ENCODE data around the gene KIF4A. TPM values are rescaled to one million over a fixed set of nuclear protein-coding genes. Genes with fewer than 3 reads are reported as not detected.

The KIF4A gene
- total and polyA plus RNA-seq, 9 of the 15 experiments (the other 6 are each of a cell fraction or from before 2014, with no cell fraction given), result 13.0 to 42.7 (median 35.9) TPM

DNA sequence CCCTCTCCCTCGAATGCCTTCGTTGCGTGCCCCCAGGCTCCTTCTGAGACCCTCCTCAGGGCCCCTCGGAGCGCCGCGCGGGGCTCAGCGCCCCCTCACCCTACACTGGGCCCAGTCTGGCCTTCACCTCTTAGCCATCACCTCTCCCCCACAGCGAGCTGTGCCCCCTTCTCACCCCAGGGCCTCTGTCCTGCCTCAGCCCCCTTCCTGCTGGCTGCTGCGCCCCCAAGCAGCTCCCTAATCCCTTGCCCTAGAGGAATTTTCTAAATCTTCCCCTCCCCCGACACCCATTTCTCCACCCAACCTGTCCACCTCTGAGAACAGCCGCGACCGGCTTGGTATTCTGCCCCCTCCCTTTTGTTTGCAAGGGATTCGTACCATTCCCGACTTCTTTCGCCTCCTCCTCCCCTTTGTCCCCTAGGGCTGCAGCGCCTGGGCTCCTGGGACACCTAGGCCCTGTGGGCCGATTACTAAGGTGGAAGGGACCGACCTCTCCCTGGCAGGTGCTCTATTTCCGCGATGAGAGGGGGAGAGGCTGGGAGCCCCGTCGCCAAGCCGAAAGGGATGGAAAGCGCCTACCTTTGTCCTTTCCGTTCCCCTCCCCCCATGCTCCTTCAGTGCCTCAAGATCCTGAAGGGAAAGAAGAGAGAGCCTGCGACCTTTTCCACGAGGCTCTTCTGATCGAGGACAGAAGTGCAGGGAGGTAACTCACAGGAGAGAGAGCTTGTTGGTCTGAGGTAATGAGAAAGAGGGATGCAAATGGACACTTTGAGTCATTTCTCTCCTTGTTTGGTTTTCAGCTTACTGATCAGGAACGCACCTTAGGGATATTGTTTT is 165.7 kb downstream of the KIF4A start:
- Histone ChIP-seq H3K36me3 (ENCODE audit: control insufficient read depth, insufficient read depth, low read length) (no peaks in the 10 kb centered on the region), H3K9me1 (ENCODE audit: control insufficient read depth, insufficient read depth, low read length) (no peaks in the 10 kb centered on the region), H3K27me3 (ENCODE audit: control insufficient read depth in 2 of 2, insufficient read depth in 2 of 2, low read length in 2 of 2) (peaks cover 0 to 9% of the 10 kb centered on the region in 2 experiments; a peak in 1 of 5 replicates), H3K9ac (ENCODE audit: insufficient read depth in 1 of 2, low read depth in 2 of 2, low read length in 2 of 2) (peak overlapping the region; percentile 57 to 86), H3K9me3 (replicated peaks; ENCODE audit: control insufficient read depth, insufficient read depth, low read depth, low read length) (no peaks in the 10 kb centered on the region), H3K4me2 (ENCODE audit: insufficient read depth, low read length) (peak overlapping the region; percentile 70), H3K79me2 (ENCODE audit: control insufficient read depth, insufficient read depth, low read length) (peaks cover 3% of the 10 kb centered on the region; the same call in 2 of the 3 replicates), H3K27ac (ENCODE audit: extremely low read depth, low read depth, low read length) (peak overlapping the region; percentile 62), H2AFZ (ENCODE audit: low read depth, low read length) (peak overlapping the region; percentile 66), H3K4me1 (replicated peaks in 1 of 2; ENCODE audit: control insufficient read depth in 2 of 2, insufficient read depth in 2 of 2, low read length in 2 of 2) (peaks cover 0 to 23% of the 10 kb centered on the region in 2 experiments; a peak in 4 of 5 replicates), H4K20me1 (replicated peaks; ENCODE audit: control insufficient read depth, insufficient read depth, low read length) (0 out of 2 replicates have a peak, but pooled peaks cover 9% of the 10 kb centered on the region), H3K4me3 (peak overlapping the region; percentile 50)
- ATAC-seq (peak; percentile 7), DNase-seq (ENCODE audit: extremely low read depth in 1 of 4, low spot score in 3 of 4) (no peak), FAIRE-seq (no peak)
- POLR2A ChIA-PET, result interaction anchor here (0.6 to 1.1 kb wide), 2 partner anchors 18 to 683 kb away, joined by 3 to 4 read pairs; no protein-coding TSS in a partner anchor
- BruUV-seq (replicated peaks), result no TSS peak
- WGBS (ENCODE audit: insufficient coverage, low coverage, missing lambda C conversion rate), result 3% methylated on average over 12 of the region's 32 CpGs
- CTCF ChIA-PET (ENCODE audit: low intra/inter-chr PET ratio), result no interaction called here
- no peak for TF ChIP-seq ZNF24 (IDR thresholded peaks at IDR 0.05)
- TF ChIP-seq MED1 (CRISPR knock-in tag; IDR thresholded peaks at IDR 0.05; ENCODE audit: borderline replicate concordance), result no peak
- TF ChIP-seq ZFX (CRISPR knock-in tag; IDR thresholded peaks at IDR 0.05), result peak; percentile 31; the same call in 1 of the 2 replicates
- no peak for TF ChIP-seq FOXK2 (conservative IDR thresholded peaks at IDR 0.05 in 1 of 2, IDR thresholded peaks at IDR 0.05 in 1 of 2; ENCODE audit: low read depth in 2 of 2)
- TF ChIP-seq RBFOX2 (IDR thresholded peaks at IDR 0.05; ENCODE audit: low read depth, low read length), result peak; percentile 22; the same call in 1 of the 2 replicates
- peak; percentile 11; the same call in 1 of the 2 replicates for TF ChIP-seq POLR2G (IDR thresholded peaks at IDR 0.05; ENCODE audit: low read depth, low read length)
- peak; percentile 19 for TF ChIP-seq RBBP5 (IDR thresholded peaks at IDR 0.05; ENCODE audit: borderline replicate concordance, insufficient read depth, low read length, poor library complexity, severe bottlenecking)
- TF ChIP-seq POLR2A (conservative IDR thresholded peaks at IDR 0.05), result 0 out of 2 replicates have a peak, but pooled peaks have one; percentile 5
- TF ChIP-seq CBFA2T3 (IDR thresholded peaks at IDR 0.05), result no peak
- intact Hi-C loops (cut with micrococcal nuclease) (loop anchor here (2.0 to 10.0 kb wide), 2 partner anchors 211 to 509 kb away; no protein-coding TSS in a partner anchor), in situ Hi-C loops (cut with MboI) (loop anchor here (10.0 kb wide), 1 partner anchor 209 kb away; no protein-coding TSS in a partner anchor)

All from K562 (cell line).